Transverse colon (tissue), 4 donors: ENCODE measurements around the gene IFI27. TPM values are rescaled to one million over a fixed set of nuclear protein-coding genes. Genes with fewer than 3 reads are reported as not detected.
A peak's percentile ranks its signal among the peaks of the same experiment; 100 is the strongest.

Experiments used
- DNase-seq: peaks from one replicate; pipeline ENCODE4 v3.0.0-alpha.2; 2019
- H3K27ac ChIP-seq, 4 donors: fragments of 200-600 bp; sonication (generic); 2 replicates each; pipeline ENCODE4 v1.5.1; 2016 to 2018; ENCODE audit warnings: inconsistent platforms in 4 of 4
- H3K27me3 ChIP-seq: fragments of 200-600 bp; sonication (generic); 2 replicates; pipeline ENCODE4 v1.5.1; 2017; ENCODE audit warnings: inconsistent platforms
- H3K36me3 ChIP-seq, 4 donors: fragments of 200-600 bp; sonication (generic); 2 replicates each; pipeline ENCODE4 v1.5.1; 2017 to 2019; ENCODE audit warnings: inconsistent platforms in 4 of 4
- H3K4me1 ChIP-seq, 4 donors: fragments of 200-600 bp; sonication (generic); 2 replicates each; pipeline ENCODE4 v1.5.1; 2017 to 2020; ENCODE audit warnings: inconsistent platforms in 4 of 4
- H3K4me3 ChIP-seq, 4 donors: fragments of 200-600 bp; sonication (generic); 1 replicate in 1 of 4; 2 replicates in 3 of 4; pipeline versions ENCODE4 v1.5.1 to v1.6.1; 2017 to 2019; ENCODE audit warnings: inconsistent platforms in 4 of 4
- H3K9me3 ChIP-seq, 2 donors: fragments of 200-600 bp; sonication (generic); 2 replicates each; pipeline ENCODE4 v1.5.1; 2017 to 2019; ENCODE audit warnings: inconsistent platforms in 2 of 2
- CTCF ChIP-seq, 5 experiments: fragments of 200-600 bp in 3 of 5; fragments of 450-650 bp in 2 of 5; sonication (generic) in 3 of 5; IDR thresholded peaks; 1 replicate in 2 of 5; 2 replicates in 3 of 5; pipeline ENCODE4 v1.5.1; 2016 to 2017; ENCODE audit warnings: antibody characterized with exemption in 5 of 5, inconsistent platforms in 3 of 5, mild to moderate bottlenecking in 2 of 5, moderate library complexity in 1 of 5
- EP300 ChIP-seq: sonication (generic); formaldehyde crosslinking; IDR thresholded peaks from one replicate; pipeline ENCODE4 v1.6.1; 2017; ENCODE audit warnings: antibody characterized with exemption, low read depth
- POLR2A ChIP-seq: fragments of 450-650 bp; IDR thresholded peaks from one replicate; pipeline ENCODE4 v1.6.1; 2016; ENCODE audit warnings: antibody characterized with exemption, mild to moderate bottlenecking, moderate library complexity
- POLR2AphosphoS5 ChIP-seq, 3 donors: sonication (generic); formaldehyde crosslinking; IDR thresholded peaks; one replicate each; pipeline ENCODE4 v1.6.1; 2016; ENCODE audit warnings: antibody characterized with exemption in 3 of 3
- WGBS, 2 donors: methylation state at CpG; one replicate each; pipeline ENCODE4 v1.1.5; 2018; ENCODE audit warnings: low coverage in 1 of 2; 5-methylcytosine and 5-hydroxymethylcytosine counted together
- in situ Hi-C, 4 donors: fragments of 200-750 bp; cut with MboI; loops; one replicate each; pipeline versions ENCODE4 v1.15.0 to v1.15.1; 2017; ENCODE audit warnings: low sequenced_read_pairs in 3 of 4, low pct_ligation_motif_present in 1 of 4, low pct_unique_long_range_greater_than_20kb in 1 of 4
- intact Hi-C: fragments of 100-400 bp; cut with DNase I; formaldehyde crosslinking; loops from one replicate; pipeline ENCODE4 v1.15.1; 2023; ENCODE audit warnings: low total_unique reads
- total RNA-seq, 4 donors: library from RNA; depleted of rRNA; stranded (reverse); fragments of >200 nt; gene quantifications; one replicate each; pipeline ENCODE4 v1.1.0, GENCODE V29; 2016

IFI27 gene
- total RNA-seq, 4 donors from 2014 or later: 124 to 1,625 (median 472) TPM

GRCh38 chr14:94129111-94129757, 18.7 kb downstream of the IFI27 start, which contains the start of gene IFI27L2:
TSS of gene IFI27L2 (minus strand) at chr14:94129604. CDS start at chr14:94129564, 40 bp downstream.
- TF ChIP-seq EP300: no peak
- peak; percentile 23 for TF ChIP-seq POLR2A
- peak in 2 of 3 donors; percentile 13 to 16 for TF ChIP-seq POLR2AphosphoS5 (IDR thresholded peaks at IDR 0.05)
- TF ChIP-seq CTCF (IDR thresholded peaks at IDR 0.05): peak; percentile 34 to 58 (median 41)
- intact Hi-C loops (no loop called here), in situ Hi-C loops (no loop called here)
- Histone ChIP-seq H3K27me3 (no peaks in the 10 kb centered on the region), H3K4me3 (peak within 1 kb of the TSS; percentile 39 to 60 (median 42)), H3K36me3 (no peaks in the 10 kb centered on the region), H3K9me3 (no peaks in the 10 kb centered on the region), H3K4me1 (peaks cover 9 to 19% (median 15%) of the 10 kb centered on the region in 4 donors), H3K27ac (peak within 1 kb of the TSS; percentile 75 to 83 (median 79))
- peak; percentile 74 for DNase-seq
- WGBS, 2 donors: 0 to 3% methylated on average over 1 to 27 of the region's 27 CpGs

GRCh38 chr14:94129758-94130414, 19.4 kb downstream of the IFI27 start:
- Histone ChIP-seq H3K4me1 (peaks cover 9 to 19% (median 15%) of the 10 kb centered on the region in 4 donors), H3K4me3 (peak overlapping the region; percentile 39 to 60 (median 42))
- no peak for DNase-seq

GRCh38 chr14:94132285-94132887, 21.9 kb downstream of the IFI27 start:
- no peaks in the 10 kb centered on the region for H3K27me3 ChIP-seq
- WGBS, 2 donors: 42 to 43% methylated on average over 4 of the region's 4 CpGs
- peaks cover 9 to 19% (median 15%) of the 10 kb centered on the region in 4 donors for H3K4me1 ChIP-seq
- in situ Hi-C loops (loop anchor here in 2 of 4 donors (10.0 kb wide), 1 partner anchor 98 kb away; no protein-coding TSS in a partner anchor), intact Hi-C loops (no loop called here)
- H3K27ac ChIP-seq: no peak overlapping the region
- peak; percentile 51 for DNase-seq
- no peak overlapping the region for H3K4me3 ChIP-seq
- peak; percentile 66 to 84 (median 72) for TF ChIP-seq CTCF (IDR thresholded peaks at IDR 0.05)
- TF ChIP-seq POLR2AphosphoS5 (IDR thresholded peaks at IDR 0.05): no peak
- TF ChIP-seq EP300: no peak
- TF ChIP-seq POLR2A: no peak
- no peaks in the 10 kb centered on the region for H3K9me3 ChIP-seq
- no peaks in the 10 kb centered on the region for H3K36me3 ChIP-seq

More at GRCh38 chr14:94129758-94130414, 19.4 kb downstream of the IFI27 start:
- in situ Hi-C loops (loop anchor here in 2 of 4 donors (10.0 kb wide), 1 partner anchor 95 kb away; no protein-coding TSS in a partner anchor), intact Hi-C loops (no loop called here)
- WGBS, 2 donors: 0% methylated on average over 8 to 12 of the region's 12 CpGs
- peak overlapping the region; percentile 75 to 83 (median 79) for H3K27ac ChIP-seq
- no peaks in the 10 kb centered on the region for H3K27me3 ChIP-seq
- TF ChIP-seq POLR2AphosphoS5 (IDR thresholded peaks at IDR 0.05): no peak
- TF ChIP-seq EP300: no peak
- no peak for TF ChIP-seq POLR2A
- no peak for TF ChIP-seq CTCF (IDR thresholded peaks at IDR 0.05)
- no peaks in the 10 kb centered on the region for H3K9me3 ChIP-seq
- H3K36me3 ChIP-seq: no peaks in the 10 kb centered on the region

GRCh38 chr14:94135476-94135875, 24.9 kb downstream of the IFI27 start:
- no peak for DNase-seq
- no peak overlapping the region for H3K4me3 ChIP-seq
- intact Hi-C loops (loop anchor here (5.0 kb wide), 1 partner anchor 98 kb away; no protein-coding TSS in a partner anchor), in situ Hi-C loops (loop anchor here (5.0 to 10.0 kb wide), 3 partner anchors 93 to 101 kb away; no protein-coding TSS in a partner anchor)
- no peak for TF ChIP-seq CTCF (IDR thresholded peaks at IDR 0.05)
- TF ChIP-seq POLR2AphosphoS5 (IDR thresholded peaks at IDR 0.05): no peak
- no peak for TF ChIP-seq POLR2A
- TF ChIP-seq EP300: no peak
- H3K9me3 ChIP-seq: no peaks in the 10 kb centered on the region
- H3K27ac ChIP-seq: no peak overlapping the region
- no peaks in the 10 kb centered on the region for H3K36me3 ChIP-seq
- 82% methylated on average over 4 of the region's 4 CpGs; no CpG with 5 or more reads in 1 of the 2 donors for WGBS, 2 donors
- H3K27me3 ChIP-seq: no peaks in the 10 kb centered on the region
- H3K4me1 ChIP-seq: peaks cover 0 to 1% (median 0%) of the 10 kb centered on the region in 4 donors
